ENCODE data around the gene MOB3A.

GRCh38 chr19:2112516-2113320 lies 16.6 kb upstream of the MOB3A start:
- no peak for TF ChIP-seq CTCF (IDR thresholded peaks at IDR 0.05)
- no peak for TF ChIP-seq POLR2A (IDR thresholded peaks at IDR 0.05)
- no peak for TF ChIP-seq EP300 (IDR thresholded peaks at IDR 0.05; ENCODE audit: low read depth)

All from transverse colon (tissue), 3 donors.